DMS 273 (cell line): ENCODE results near the gene HYKK.
"Not testable (repeated sequence)": the region's sequence is repeated elsewhere in the genome, so short reads cannot be mapped to it uniquely, and the experiment has no call there.

Source experiments
- DNase-seq: peaks from one replicate; lab custom pipeline; 2025; ENCODE audit not compliant: unreplicated experiment; lab: John Stamatoyannopoulos, UW

Gene HYKK

GRCh38 chr15:78539464-78540140 is 32.2 kb downstream of the HYKK start:
- not testable (repeated sequence) for DNase-seq

- peak; percentile 92 for DNase-seq
These were observed 32.9 kb downstream of the HYKK start, which contains the start of gene PSMA4 for GRCh38 chr15:78540141-78540870. Gene PSMA4, plus strand, starts transcription at chr15:78540444. Its CDS starts 1,484 bp downstream, at chr15:78541928.

DNA sequence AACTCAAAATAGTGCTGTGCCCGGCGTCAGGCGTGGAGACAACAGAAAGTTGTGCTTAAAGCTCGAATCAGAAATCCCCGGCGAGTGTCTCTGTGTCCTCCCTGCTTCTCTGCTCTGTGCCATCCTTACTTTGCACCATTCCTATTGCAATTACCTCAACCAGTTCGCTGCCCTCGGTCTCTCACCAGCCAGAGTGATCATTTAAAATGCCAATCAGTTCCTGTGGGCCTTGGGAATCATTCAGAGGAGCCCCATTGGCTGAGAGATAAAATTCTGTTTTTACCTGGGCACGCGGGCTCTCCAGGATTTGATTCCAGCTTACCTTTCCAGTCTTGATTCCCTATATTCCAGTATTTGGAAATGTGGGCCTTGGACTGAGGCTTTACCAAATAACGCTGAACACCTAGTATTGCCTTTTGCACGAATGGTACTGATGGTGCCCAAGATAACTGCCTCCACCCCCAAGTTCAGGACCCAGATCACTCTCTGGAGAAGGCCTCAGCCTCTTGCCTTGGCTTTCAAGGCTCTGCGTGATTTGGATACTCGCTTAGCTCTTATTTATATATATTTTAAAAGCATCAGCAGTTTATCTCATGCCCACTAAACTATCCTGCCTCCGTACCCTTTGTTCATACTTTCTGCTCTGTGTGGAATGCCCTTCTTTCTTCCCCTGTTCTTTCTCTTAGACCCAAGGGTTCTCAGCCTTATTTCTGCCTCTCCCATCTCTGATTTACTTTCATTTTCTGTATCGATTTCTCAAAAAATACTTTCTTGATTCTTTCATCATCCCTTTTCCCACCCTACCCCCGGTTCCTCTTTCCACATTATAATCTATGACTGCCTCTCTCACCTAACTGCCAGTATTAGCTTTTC is 33.7 kb downstream of the HYKK start:
- DNase-seq = peak; percentile 37

GRCh38 chr15:78541744-78542034 is 34.3 kb downstream of the HYKK start:
- no peak for DNase-seq

- no peak for DNase-seq
These were observed 35.3 kb downstream of the HYKK start for GRCh38 chr15:78542647-78543046.

DNA sequence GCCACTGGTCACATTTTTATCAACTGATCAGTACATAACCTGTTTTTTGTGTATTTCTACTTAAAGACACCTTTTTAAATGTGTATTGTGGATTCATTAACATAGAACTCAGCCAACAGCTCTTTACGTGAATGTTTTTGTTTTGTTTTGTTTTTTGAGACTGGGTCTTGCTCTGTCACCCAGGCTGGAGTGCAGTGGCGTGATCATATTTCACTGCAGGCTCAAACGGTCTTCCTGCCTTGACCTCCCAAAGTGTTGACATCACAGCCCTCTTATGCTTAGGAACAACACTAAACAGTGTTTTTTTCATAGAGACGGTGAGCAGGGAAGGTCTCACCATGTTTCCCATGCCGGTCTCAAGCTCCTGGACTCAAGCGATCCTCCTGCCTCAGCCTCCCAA is 42.8 kb downstream of the HYKK start:
- DNase-seq = no peak

- no peak for DNase-seq
These were observed 43.4 kb downstream of the HYKK start for GRCh38 chr15:78550815-78551214.

GRCh38 chr15:78551902-78552301 is 44.5 kb downstream of the HYKK start:
- DNase-seq = no peak

DNA sequence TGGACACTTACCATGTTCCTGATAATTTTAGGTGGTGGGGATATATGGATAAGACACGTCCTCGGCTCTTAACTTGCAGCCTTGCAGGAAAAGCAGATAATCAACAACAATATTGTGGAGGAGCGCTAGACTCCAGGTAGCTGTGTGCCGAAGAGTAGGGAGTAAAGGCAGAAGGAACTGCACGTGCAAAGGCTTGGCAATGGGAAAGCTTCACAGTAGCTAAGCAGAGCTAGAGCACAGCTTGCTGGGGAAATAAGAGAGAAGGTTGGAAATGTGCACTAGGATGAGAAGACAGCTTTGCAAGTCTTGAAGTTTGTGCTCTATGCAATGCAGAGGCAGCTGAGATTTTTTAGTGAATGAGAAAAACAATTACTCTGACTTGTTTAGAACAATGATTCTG is 45.2 kb downstream of the HYKK start:
- no peak for DNase-seq

GRCh38 chr15:78560201-78560600 is 52.8 kb downstream of the HYKK start:
- not testable (repeated sequence) for DNase-seq

GRCh38 chr15:78561490-78561889 is 54.1 kb downstream of the HYKK start:
- DNase-seq = no peak

- DNase-seq = no peak
These were observed 55.7 kb downstream of the HYKK start for GRCh38 chr15:78563092-78563491.

DNA sequence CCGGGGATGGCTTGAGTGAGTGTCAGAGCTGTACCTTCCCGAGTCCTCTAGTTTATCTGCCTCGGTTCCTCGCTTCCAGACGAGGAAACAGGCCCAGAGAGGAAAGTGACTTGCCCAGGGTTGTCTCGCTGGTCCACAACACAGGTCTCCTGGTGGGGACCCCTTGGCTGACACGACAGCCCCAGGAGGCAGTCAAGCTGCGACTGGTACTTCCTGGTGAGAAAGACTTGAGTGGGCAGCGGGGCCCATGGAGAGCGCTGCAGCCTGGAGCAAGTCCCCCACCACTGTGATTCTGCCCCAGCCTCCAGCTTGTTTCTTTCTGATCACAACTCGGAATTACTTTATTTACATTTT is 57.3 kb downstream of the HYKK start:
- DNase-seq = no peak

DNA sequence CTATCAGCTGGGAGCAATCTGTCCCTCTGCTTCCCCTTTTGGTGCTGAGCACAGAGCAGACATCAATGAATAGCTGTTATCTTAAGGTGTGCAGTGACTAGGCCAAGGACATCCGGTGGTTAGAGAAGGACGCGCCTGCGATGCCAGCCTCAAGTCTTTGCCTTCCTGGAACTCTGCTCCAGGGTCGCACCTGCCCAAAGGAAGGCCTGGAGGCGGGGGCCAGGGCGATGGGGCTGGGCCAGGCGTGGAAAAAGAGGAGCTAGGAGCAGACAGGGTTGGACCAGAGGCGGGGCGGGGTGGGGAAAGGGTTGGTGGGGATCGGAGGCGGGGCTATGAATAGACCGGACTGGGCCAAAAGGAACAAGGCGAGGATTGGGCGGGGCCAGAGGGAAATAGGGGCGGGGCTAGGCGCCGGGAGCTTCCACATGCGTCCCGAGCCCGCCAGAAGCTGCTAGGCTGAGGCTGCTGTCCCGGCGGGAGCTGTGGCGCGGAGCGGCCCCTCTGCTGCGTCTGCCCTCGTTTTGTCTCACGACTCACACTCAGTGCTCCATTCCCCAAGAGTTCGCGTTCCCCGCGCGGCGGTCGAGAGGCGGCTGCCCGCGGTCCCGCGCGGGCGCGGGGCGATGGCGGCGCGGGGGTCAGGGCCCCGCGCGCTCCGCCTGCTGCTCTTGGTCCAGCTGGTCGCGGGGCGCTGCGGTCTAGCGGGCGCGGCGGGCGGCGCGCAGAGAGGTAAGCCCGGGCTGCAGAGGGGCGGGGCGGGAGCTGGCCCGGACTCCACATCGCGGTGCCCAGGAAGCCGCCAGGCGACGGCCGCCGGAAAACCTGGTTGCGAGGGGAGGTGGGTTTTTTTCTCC is 57.9 kb downstream of the HYKK start, which contains the start of gene CHRNA5:
Gene CHRNA5, plus strand, starts transcription at position 424 of the 854 bp plus-strand sequence. Its CDS starts 200 bp downstream, at position 624.
- DNase-seq = peak; percentile 96

DNA sequence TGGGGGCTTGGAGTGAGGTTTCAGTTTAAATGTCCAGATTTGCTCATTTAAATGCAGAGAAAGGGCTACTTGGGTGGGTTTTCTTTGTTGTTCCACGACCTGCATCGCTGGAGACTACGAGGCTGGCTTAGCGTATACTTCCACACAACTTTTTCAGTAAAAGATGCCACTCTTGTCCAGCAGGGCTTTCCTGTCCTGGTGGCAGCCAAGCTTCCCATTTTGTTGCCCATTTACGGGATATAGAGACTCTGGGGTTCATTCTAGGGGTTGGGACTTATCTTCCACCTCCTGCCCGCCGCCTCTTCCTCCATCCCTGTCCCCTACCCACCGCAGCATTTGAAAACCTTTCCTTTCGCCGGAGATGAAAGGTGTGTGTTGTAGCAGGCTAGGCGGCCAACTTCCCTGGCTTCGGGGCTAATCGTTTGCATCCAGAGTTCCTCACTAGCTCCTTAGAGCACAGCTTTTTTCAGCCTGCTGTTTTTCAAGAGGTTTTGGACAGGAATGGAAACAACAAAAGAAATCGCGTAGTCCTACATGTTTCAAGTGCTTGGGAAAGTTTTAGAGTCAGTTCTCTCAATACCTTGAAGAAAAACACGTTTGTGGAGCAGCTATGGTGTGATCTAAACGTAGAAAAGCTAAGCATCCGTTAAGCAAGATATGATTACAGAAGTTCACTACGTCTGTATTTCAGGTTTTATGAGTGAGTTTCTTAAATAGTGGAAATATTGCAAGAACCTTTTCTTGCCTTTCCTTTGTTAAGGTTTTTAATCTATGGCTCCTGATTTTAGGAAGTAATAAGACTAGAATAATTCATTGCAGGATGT is 58.8 kb downstream of the HYKK start:
- peak; percentile 72 for DNase-seq

- DNase-seq = peak; percentile 51
These were observed 60.2 kb downstream of the HYKK start for GRCh38 chr15:78567531-78567930.

DNA sequence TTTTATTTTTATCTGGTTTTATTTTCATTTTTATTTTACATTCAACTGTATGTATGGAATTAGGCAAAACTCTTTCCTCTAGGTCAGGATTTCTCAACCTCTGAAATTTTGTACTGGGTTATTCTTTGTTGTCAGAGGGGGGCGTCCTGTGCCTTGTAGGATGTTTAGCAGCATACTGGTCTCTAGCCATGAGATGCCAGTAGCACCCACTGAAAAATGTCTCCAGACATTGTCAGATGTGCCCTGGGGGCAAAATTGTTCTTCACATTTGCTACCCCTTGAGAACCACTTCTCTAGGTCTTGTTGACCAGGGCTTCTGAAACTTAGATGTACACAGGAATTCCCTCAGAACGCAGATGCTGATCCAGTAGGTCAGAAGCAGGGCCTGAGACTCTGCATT is 63.3 kb downstream of the HYKK start:
- peak; percentile 9 for DNase-seq

GRCh38 chr15:78571382-78571781 is 64.0 kb downstream of the HYKK start:
- DNase-seq = no peak

DNA sequence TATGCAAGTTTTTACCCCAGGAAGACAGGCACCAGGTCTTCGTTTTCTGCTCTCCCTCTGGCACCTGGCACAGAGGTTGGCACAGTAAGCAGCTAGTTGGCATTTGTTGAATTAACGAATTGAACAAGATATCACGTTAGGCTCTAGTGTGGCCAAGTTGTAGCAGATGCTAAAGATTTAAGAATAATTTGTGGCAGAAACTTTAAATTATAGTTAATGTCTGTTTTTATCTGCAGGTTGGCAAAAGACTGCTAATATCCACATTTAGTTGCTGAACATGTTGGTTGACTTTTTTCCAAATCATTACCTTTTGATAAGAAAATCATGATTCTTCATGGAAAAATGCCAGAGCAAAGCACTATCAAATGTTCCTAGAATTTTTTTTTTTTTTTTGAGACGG is 66.0 kb downstream of the HYKK start:
- no peak for DNase-seq

DNA sequence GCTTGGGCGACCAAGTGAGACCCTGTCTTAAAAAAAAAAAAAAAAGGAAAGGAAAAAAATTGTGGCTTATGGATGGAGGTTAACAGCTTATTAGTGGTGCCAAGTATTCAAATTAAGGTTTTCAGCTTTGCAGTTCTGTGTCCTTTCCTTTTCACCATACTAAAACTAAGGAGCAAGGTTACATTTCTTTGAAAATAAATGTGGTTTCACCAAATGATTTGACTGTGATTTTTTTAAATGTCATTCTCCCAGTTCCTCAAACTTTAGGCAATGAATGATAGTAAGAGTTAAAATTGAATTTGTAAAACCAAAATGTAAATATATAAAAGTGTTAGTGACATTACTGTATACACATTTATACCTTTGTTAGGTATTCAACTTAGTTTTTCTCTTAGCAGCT is 67.6 kb downstream of the HYKK start:
- DNase-seq = no peak
